Stomach (tissue), 4 donors: ENCODE measurements around the gene PLA2G1B.

Experiments
- CTCF ChIP-seq, 7 experiments: fragments of 450-650 bp in 4 of 7; fragments of 200-600 bp in 3 of 7; sonication (generic) in 3 of 7; IDR thresholded peaks; one replicate each; pipeline ENCODE4 v1.5.1; 2016 to 2019; ENCODE audit warnings: antibody characterized with exemption in 7 of 7, control low read depth in 2 of 7, mild to moderate bottlenecking in 1 of 7
- POLR2A ChIP-seq, 4 donors: fragments of 450-650 bp; IDR thresholded peaks; one replicate each; pipeline ENCODE4 v1.6.1; 2016; ENCODE audit warnings: antibody characterized with exemption in 4 of 4, control low read depth in 2 of 4, mild to moderate bottlenecking in 1 of 4, moderate library complexity in 1 of 4

GRCh38 chr12:120350576-120351350 is 23.2 kb upstream of the PLA2G1B start:
- TF ChIP-seq CTCF (IDR thresholded peaks at IDR 0.05) (no peak), POLR2A (IDR thresholded peaks at IDR 0.05) (no peak)
